Measurements from ENCODE around the gene SURF6. TPM values are rescaled to one million over a fixed set of nuclear protein-coding genes. Genes with fewer than 3 reads are reported as not detected.

The SURF6 gene
- total RNA-seq, 2 experiments from 2014 or later = 15.1 to 15.9 TPM

DNA sequence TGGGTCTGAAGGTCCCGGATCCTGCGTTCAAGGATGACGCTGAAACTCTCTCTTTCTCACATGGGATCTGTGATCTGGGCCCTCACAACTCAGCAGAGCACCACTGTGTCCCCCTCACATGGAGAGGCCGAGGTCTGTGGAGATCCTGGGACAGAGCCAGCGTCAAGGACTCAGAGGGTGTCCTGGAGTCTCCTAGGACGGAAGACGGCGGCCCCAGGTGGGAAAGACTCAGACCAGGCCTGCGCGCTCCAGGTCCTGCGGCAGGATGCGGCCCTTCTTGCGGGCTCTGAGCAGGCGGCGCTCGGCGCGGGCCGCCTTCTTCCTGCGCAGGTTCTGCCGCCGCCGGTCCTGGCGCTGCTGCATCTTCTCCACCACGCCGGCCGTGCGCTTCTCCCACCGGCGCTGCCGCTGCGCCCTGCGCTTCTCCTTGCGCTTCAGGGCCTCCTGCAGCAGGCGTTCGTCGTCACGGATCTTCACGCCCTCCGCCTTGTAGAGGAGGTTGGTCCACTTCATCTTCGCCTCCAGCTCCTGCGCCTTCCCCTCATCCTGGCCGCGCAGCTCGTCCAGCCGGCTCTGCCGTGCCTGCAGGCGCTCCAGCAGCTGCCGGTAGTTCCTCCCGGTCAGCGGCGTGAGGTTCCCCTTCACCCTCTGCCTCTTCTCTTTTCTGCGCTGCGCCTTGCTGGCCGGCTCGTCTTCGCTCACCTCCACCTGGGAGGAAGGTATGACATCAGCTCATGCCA, 4.2 kb downstream of the SURF6 start:
- Mint-ChIP-seq H3K4me3 (no peak overlapping the region), H3K27me3 (no peaks in the 10 kb centered on the region), H3K9me3 (no peaks in the 10 kb centered on the region), H3K36me3 (ENCODE audit: low read depth) (peaks cover 78% of the 10 kb centered on the region), H3K4me1 (ENCODE audit: low read depth) (peaks cover 17% of the 10 kb centered on the region), H3K27ac (no peak overlapping the region)
- TF ChIP-seq CTCF (IDR thresholded peaks at IDR 0.05) = no peak
- DNase-seq (no peak), ATAC-seq (ENCODE audit: poor library complexity) (no peak)
- Histone ChIP-seq H3K9me3 (ENCODE audit: control insufficient read depth in 1 of 2, insufficient read depth in 1 of 2, low read length in 2 of 2) (no peaks in the 10 kb centered on the region), H3K4me3 (ENCODE audit: low read length) (no peak overlapping the region), H3K27ac (ENCODE audit: low read depth in 1 of 2, low read length in 2 of 2) (no peak overlapping the region), H3K27me3 (ENCODE audit: control insufficient read depth in 1 of 2, insufficient read depth in 2 of 2, low read length in 2 of 2) (no peaks in the 10 kb centered on the region), H3K4me1 (ENCODE audit: insufficient read depth, low read length) (peaks cover 35% of the 10 kb centered on the region), H3K36me3 (ENCODE audit: insufficient read depth, low read length) (peaks cover 43% of the 10 kb centered on the region)
- intact Hi-C loops (cut with DNase I, micrococcal nuclease) = loop anchor here in 1 of 2 experiments (5.0 kb wide), 2 partner anchors 300 to 385 kb away; partner anchors contain the start of gene GTF3C5
- ChIA-PET CTCF (no interaction called here), POLR2A (no interaction called here)

- Mint-ChIP-seq H3K27ac (no peak overlapping the region), H3K36me3 (ENCODE audit: low read depth) (peaks cover 77% of the 10 kb centered on the region)
Observed at GRCh38 chr9:133331221-133331620, 4.8 kb downstream of the SURF6 start.

More at GRCh38 chr9:133331221-133331620, 4.8 kb downstream of the SURF6 start:
- H3K9me3 ChIP-seq (ENCODE audit: control insufficient read depth in 1 of 2, insufficient read depth in 1 of 2, low read length in 2 of 2) = no peaks in the 10 kb centered on the region
- ATAC-seq (ENCODE audit: poor library complexity) = no peak
- Mint-ChIP-seq H3K4me3 (no peak overlapping the region), H3K27me3 (no peaks in the 10 kb centered on the region), H3K4me1 (ENCODE audit: low read depth) (peaks cover 14% of the 10 kb centered on the region), H3K9me3 (no peaks in the 10 kb centered on the region)
- H3K27ac ChIP-seq (ENCODE audit: low read depth in 1 of 2, low read length in 2 of 2) = no peak overlapping the region
- H3K4me1 ChIP-seq (ENCODE audit: insufficient read depth, low read length) = peaks cover 29% of the 10 kb centered on the region
- DNase-seq = no peak
- no peaks in the 10 kb centered on the region for H3K27me3 ChIP-seq (ENCODE audit: control insufficient read depth in 1 of 2, insufficient read depth in 2 of 2, low read length in 2 of 2)
- CTCF ChIA-PET = no interaction called here
- H3K4me3 ChIP-seq (ENCODE audit: low read length) = no peak overlapping the region
- peaks cover 43% of the 10 kb centered on the region for H3K36me3 ChIP-seq (ENCODE audit: insufficient read depth, low read length)
- POLR2A ChIA-PET = interaction anchor here (0.7 to 1.5 kb wide), 2 partner anchors 17 to 371 kb away, joined by 3 to 9 read pairs; partner anchors contain the start of genes MED22 and RPL7A
- no peak for TF ChIP-seq CTCF (IDR thresholded peaks at IDR 0.05)
- intact Hi-C loops (cut with DNase I, micrococcal nuclease) = loop anchor here in 1 of 2 experiments (5.0 kb wide), 2 partner anchors 299 to 384 kb away; partner anchors contain the start of gene GTF3C5
